Fibroblast of the aortic adventitia (primary cell): ENCODE measurements around the gene TFPI. TPM values are rescaled to one million over a fixed set of nuclear protein-coding genes. Genes with fewer than 3 reads are reported as not detected.

Source experiments
- DNase-seq: peaks from one replicate; pipeline ENCODE4 v3.0.0-alpha.2; 2010; ENCODE audit warnings: low read depth
- H3K4me3 ChIP-seq: 2 replicates; pipeline ENCODE4 v1.5.1; 2011; ENCODE audit warnings: low read depth, mild to moderate bottlenecking, control low read depth, low read length, moderate library complexity
- CTCF ChIP-seq: IDR thresholded peaks from 2 replicates; pipeline ENCODE4 v1.5.1; 2011; ENCODE audit warnings: mild to moderate bottlenecking, low read length, control low read depth, inconsistent platforms; ENCODE audit not compliant: insufficient read depth
- total RNA-seq: library from RNA; depleted of rRNA; stranded (reverse); fragments of >200 nt; gene quantifications from 2 replicates; pipeline ENCODE4 v1.2.3, GENCODE V29; 2012; ENCODE audit warnings: low replicate concordance

The TFPI gene
- total RNA-seq, 1 donor = 596 TPM

GRCh38 chr2:187548656-187549055, 5.6 kb downstream of the TFPI start:
- no peak for DNase-seq
- no peak overlapping the region for H3K4me3 ChIP-seq

GRCh38 chr2:187547353-187547979, 6.8 kb downstream of the TFPI start:
- H3K4me3 ChIP-seq = no peak overlapping the region
- TF ChIP-seq CTCF = no peak
- peak; percentile 92 for DNase-seq

More at GRCh38 chr2:187548656-187549055, 5.6 kb downstream of the TFPI start:
- no peak for TF ChIP-seq CTCF

- H3K4me3 ChIP-seq = no peak overlapping the region
- TF ChIP-seq CTCF = no peak
- DNase-seq = no peak
These were observed 7.4 kb downstream of the TFPI start for GRCh38 chr2:187546762-187547333.

GRCh38 chr2:187545238-187545751, 8.9 kb downstream of the TFPI start:
- DNase-seq = no peak
- no peak for TF ChIP-seq CTCF

GRCh38 chr2:187544371-187545080, 9.7 kb downstream of the TFPI start:
- no peak overlapping the region for H3K4me3 ChIP-seq
- peak; percentile 58 for DNase-seq
- no peak for TF ChIP-seq CTCF

More at GRCh38 chr2:187545238-187545751, 8.9 kb downstream of the TFPI start:
- H3K4me3 ChIP-seq = no peak overlapping the region

GRCh38 chr2:187543488-187543887, 10.7 kb downstream of the TFPI start:
- DNase-seq = no peak
- no peak for TF ChIP-seq CTCF
- no peak overlapping the region for H3K4me3 ChIP-seq
